ENCODE results near the gene ITPK1.

GRCh38 chr14:93155667-93156066 is 39.9 kb upstream of the ITPK1 start:
- TF ChIP-seq CTCF (IDR thresholded peaks at IDR 0.05) (no peak), POLR2A (IDR thresholded peaks at IDR 0.05) (no peak)
